Measurements from ENCODE around the gene KCNMB2.

- TF ChIP-seq EZH2 (IDR thresholded peaks at IDR 0.05; ENCODE audit: insufficient read depth, poor library complexity, severe bottlenecking), result no peak
- TF ChIP-seq EZH2phosphoT487 (IDR thresholded peaks at IDR 0.05; ENCODE audit: insufficient read depth, low read depth), result no peak
Measured at GRCh38 chr3:178690571-178690970, 154.3 kb downstream of the KCNMB2 start.

All from GM23248 (cell line).